GM12875 (cell line): Measurements from ENCODE around the gene MYL6B.
A peak's percentile ranks its signal among the peaks of the same experiment; 100 is the strongest.

Experiments used
- H3K4me3 ChIP-seq: one replicate; pipeline ENCODE4 v1.5.1; 2011; ENCODE audit warnings: low read depth, low read length, control low read depth
- CTCF ChIP-seq: IDR thresholded peaks from 2 replicates; pipeline ENCODE4 v1.5.1; 2011; ENCODE audit warnings: low read depth, mild to moderate bottlenecking, control low read depth, inconsistent platforms, low read length, moderate library complexity, borderline replicate concordance; ENCODE audit not compliant: insufficient read depth

The MYL6B gene

GRCh38 chr12:56146492-56147460 lies 5.6 kb upstream of the MYL6B start:
- no peak overlapping the region for H3K4me3 ChIP-seq
- TF ChIP-seq CTCF, result no peak

DNA sequence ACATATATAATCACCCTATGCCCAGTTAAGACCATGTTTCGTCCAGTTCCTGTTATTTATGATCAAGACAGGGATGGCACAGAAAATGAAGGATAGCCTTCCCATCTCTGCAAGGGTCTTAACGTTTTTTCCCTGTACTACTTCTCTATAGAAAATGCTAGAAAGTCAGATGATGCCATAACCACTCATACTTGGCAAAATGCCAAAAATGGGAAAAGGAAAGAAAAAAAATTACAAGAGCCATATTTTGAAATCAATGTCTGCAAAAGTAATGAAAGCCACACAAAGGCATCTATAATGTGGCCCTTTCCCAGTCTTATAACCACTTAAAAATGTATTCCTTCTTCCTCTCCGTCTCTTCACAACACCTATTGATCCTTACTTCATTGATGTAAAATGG lies 1.8 kb upstream of the MYL6B start:
- no peak overlapping the region for H3K4me3 ChIP-seq
- TF ChIP-seq CTCF, result no peak

GRCh38 chr12:56151672-56152131 lies 685 bp upstream of the MYL6B start:
- H3K4me3 ChIP-seq, result peak overlapping the region; percentile 73
- TF ChIP-seq CTCF, result peak; percentile 69

GRCh38 chr12:56152756-56153677 lies 630 bp downstream of the MYL6B start:
- no peak for TF ChIP-seq CTCF
- H3K4me3 ChIP-seq, result peak overlapping the region; percentile 73

DNA sequence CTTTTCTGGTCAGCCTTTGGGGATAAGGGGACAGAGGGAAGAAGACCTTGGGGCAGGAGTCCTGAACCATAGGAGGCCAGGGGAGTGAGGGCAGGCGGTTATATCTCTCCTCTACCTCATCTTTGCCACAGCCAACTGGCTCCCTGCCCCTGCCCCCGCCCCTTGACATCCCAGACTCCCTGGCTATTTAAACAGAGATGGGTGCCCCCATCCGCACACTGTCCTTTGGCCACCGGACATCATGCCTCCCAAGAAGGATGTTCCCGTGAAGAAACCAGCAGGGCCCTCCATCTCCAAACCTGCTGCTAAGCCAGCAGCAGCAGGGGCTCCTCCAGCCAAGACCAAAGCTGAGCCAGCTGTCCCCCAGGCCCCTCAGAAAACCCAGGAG lies 1.3 kb downstream of the MYL6B start:
- TF ChIP-seq CTCF, result no peak
- no peak overlapping the region for H3K4me3 ChIP-seq

GRCh38 chr12:56154246-56154771 lies 1.9 kb downstream of the MYL6B start:
- H3K4me3 ChIP-seq, result no peak overlapping the region
- no peak for TF ChIP-seq CTCF
